HEK293 (cell line): ENCODE data around the gene CCDC142.
A peak's percentile ranks its signal among the peaks of the same experiment; 100 is the strongest.

Source experiments
- CTCF ChIA-PET: fragments of 350-600 bp; formaldehyde crosslinking; extraction: SDS; loops from one replicate; lab custom pipeline; 2021; ENCODE audit warnings: antibody characterized with exemption; lab: Yijun Ruan, JAX
- POLR2A ChIA-PET: fragments of 300-600 bp; formaldehyde crosslinking; extraction: SDS; loops from one replicate; lab custom pipeline; 2020; ENCODE audit warnings: antibody characterized with exemption, inconsistent platforms; lab: Yijun Ruan, JAX
- H3K27ac ChIP-seq: fragments of 200-500 bp; sonication (Bioruptor generic); 2 replicates; pipeline ENCODE4 v1.5.1; 2014; ENCODE audit warnings: low read depth, low read length, control low read depth, inconsistent platforms; ENCODE audit errors: extremely low read depth
- H3K36me3 ChIP-seq, 2 experiments: fragments of 200-500 bp in 1 of 2; sonication (Bioruptor generic) in 1 of 2; 1 replicate in 1 of 2; 2 replicates in 1 of 2; pipeline ENCODE4 v1.5.1; 2014 to 2017; ENCODE audit warnings: inconsistent platforms in 2 of 2, low read length in 2 of 2; ENCODE audit not compliant: control insufficient read depth in 2 of 2, insufficient read depth in 1 of 2
- H3K4me1 ChIP-seq: fragments of 200-500 bp; sonication (Bioruptor generic); 2 replicates; pipeline ENCODE4 v1.5.1; 2014; ENCODE audit warnings: mild to moderate bottlenecking, low read length, inconsistent platforms; ENCODE audit not compliant: control insufficient read depth, insufficient read depth
- H3K4me3 ChIP-seq: 2 replicates; pipeline ENCODE4 v1.5.1; 2011; ENCODE audit warnings: low read depth, mild to moderate bottlenecking, control low read depth, low read length, moderate library complexity
- H3K9me3 ChIP-seq: fragments of 200-500 bp; sonication (Bioruptor generic); 2 replicates; pipeline ENCODE4 v1.5.1; 2014; ENCODE audit warnings: low read depth, low read length, inconsistent platforms; ENCODE audit not compliant: control insufficient read depth, insufficient read depth
- EGR2 ChIP-seq: fragments of 450-650 bp; formaldehyde crosslinking; IDR thresholded peaks from 2 replicates; pipeline ENCODE4 v1.5.1; 2016; ENCODE audit warnings: low read depth, missing biosample characterization, missing genetic modification characterization
- FEZF1 ChIP-seq: fragments of 450-650 bp; formaldehyde crosslinking; IDR thresholded peaks from 2 replicates; pipeline ENCODE4 v1.5.1; 2016; ENCODE audit warnings: missing biosample characterization, missing genetic modification characterization
- GLI2 ChIP-seq: fragments of 450-650 bp; formaldehyde crosslinking; IDR thresholded peaks from 2 replicates; pipeline ENCODE4; 2017; ENCODE audit warnings: missing biosample characterization, missing genetic modification characterization, low read depth, borderline replicate concordance
- GLIS2 ChIP-seq: fragments of 450-650 bp; formaldehyde crosslinking; IDR thresholded peaks from 2 replicates; pipeline ENCODE4 v1.5.1; 2016; ENCODE audit warnings: missing biosample characterization, missing genetic modification characterization
- HIC1 ChIP-seq: fragments of 450-650 bp; formaldehyde crosslinking; IDR thresholded peaks from 2 replicates; pipeline ENCODE4 v1.5.1; 2016; ENCODE audit warnings: missing biosample characterization, missing genetic modification characterization
- HOXA7 ChIP-seq: sonication (generic); formaldehyde crosslinking; IDR thresholded peaks from 2 replicates; pipeline ENCODE4 v1.8.1; 2022; ENCODE audit warnings: missing genetic modification reagents, borderline replicate concordance
- MZF1 ChIP-seq: fragments of 450-650 bp; formaldehyde crosslinking; IDR thresholded peaks from 2 replicates; pipeline ENCODE4 v1.5.1; 2017; ENCODE audit warnings: missing biosample characterization, missing genetic modification characterization, borderline replicate concordance
- PBX3 ChIP-seq: sonication (generic); formaldehyde crosslinking; IDR thresholded peaks from 2 replicates; pipeline ENCODE4 v1.8.1; 2022; ENCODE audit warnings: mild to moderate bottlenecking, moderate library complexity, missing genetic modification reagents
- PRDM4 ChIP-seq: fragments of 450-650 bp; formaldehyde crosslinking; IDR thresholded peaks from 2 replicates; pipeline ENCODE4 v1.5.1; 2017; ENCODE audit warnings: missing biosample characterization, missing genetic modification characterization
- RBAK ChIP-seq: fragments of 450-650 bp; formaldehyde crosslinking; IDR thresholded peaks from 2 replicates; pipeline ENCODE4 v1.5.1; 2016; ENCODE audit warnings: missing biosample characterization, missing genetic modification characterization
- ZBTB1 ChIP-seq: fragments of 450-650 bp; formaldehyde crosslinking; IDR thresholded peaks from 2 replicates; pipeline ENCODE4 v1.5.1; 2016; ENCODE audit warnings: missing biosample characterization, missing genetic modification characterization
- ZBTB8A ChIP-seq: fragments of 450-650 bp; formaldehyde crosslinking; IDR thresholded peaks from 2 replicates; pipeline ENCODE4 v1.5.1; 2016; ENCODE audit warnings: missing biosample characterization, missing genetic modification characterization
- ZEB2 ChIP-seq: fragments of 450-650 bp; formaldehyde crosslinking; IDR thresholded peaks from 2 replicates; pipeline ENCODE4 v1.5.1; 2016; ENCODE audit warnings: missing biosample characterization, missing genetic modification characterization
- ZFP69B ChIP-seq: fragments of 450-650 bp; formaldehyde crosslinking; IDR thresholded peaks from 2 replicates; pipeline ENCODE4 v1.5.1; 2016; ENCODE audit warnings: missing biosample characterization, missing genetic modification characterization
- ZNF114 ChIP-seq: fragments of 450-650 bp; formaldehyde crosslinking; IDR thresholded peaks from 2 replicates; pipeline ENCODE4 v1.5.0; 2017; ENCODE audit warnings: missing biosample characterization, missing genetic modification characterization
- ZNF140 ChIP-seq: fragments of 450-650 bp; formaldehyde crosslinking; IDR thresholded peaks from 2 replicates; pipeline ENCODE4 v1.5.1; 2016; ENCODE audit warnings: missing biosample characterization, missing genetic modification characterization
- ZNF155 ChIP-seq: fragments of 450-650 bp; formaldehyde crosslinking; IDR thresholded peaks from 2 replicates; pipeline ENCODE4 v1.5.1; 2016; ENCODE audit warnings: missing biosample characterization, missing genetic modification characterization
- ZNF24 ChIP-seq: fragments of 450-650 bp; formaldehyde crosslinking; IDR thresholded peaks from 2 replicates; pipeline ENCODE4 v1.5.1; 2016; ENCODE audit warnings: missing biosample characterization, missing genetic modification characterization
- ZNF302 ChIP-seq: fragments of 450-650 bp; formaldehyde crosslinking; IDR thresholded peaks from 2 replicates; pipeline ENCODE4 v1.5.1; 2016; ENCODE audit warnings: missing biosample characterization, missing genetic modification characterization, low read depth
- ZNF311 ChIP-seq: fragments of 450-650 bp; formaldehyde crosslinking; IDR thresholded peaks from 2 replicates; pipeline ENCODE4 v1.5.1; 2017; ENCODE audit warnings: missing biosample characterization, missing genetic modification characterization, borderline replicate concordance
- ZNF341 ChIP-seq: fragments of 450-650 bp; formaldehyde crosslinking; IDR thresholded peaks from 2 replicates; pipeline ENCODE4; 2016; ENCODE audit warnings: low read depth, missing biosample characterization, missing genetic modification characterization
- ZNF398 ChIP-seq: fragments of 450-650 bp; formaldehyde crosslinking; IDR thresholded peaks from 2 replicates; pipeline ENCODE4 v1.5.1; 2017; ENCODE audit warnings: missing biosample characterization, missing genetic modification characterization
- ZNF433 ChIP-seq: fragments of 450-650 bp; formaldehyde crosslinking; IDR thresholded peaks from 2 replicates; pipeline ENCODE4 v1.5.1; 2016; ENCODE audit warnings: missing biosample characterization, missing genetic modification characterization, low read depth
- ZNF501 ChIP-seq: fragments of 450-650 bp; formaldehyde crosslinking; IDR thresholded peaks from 2 replicates; pipeline ENCODE4 v1.5.1; 2016; ENCODE audit warnings: missing biosample characterization, missing genetic modification characterization
- ZNF514 ChIP-seq: fragments of 450-650 bp; formaldehyde crosslinking; IDR thresholded peaks from 2 replicates; pipeline ENCODE4 v1.5.1; 2016; ENCODE audit warnings: missing biosample characterization, missing genetic modification characterization
- ZNF600 ChIP-seq: fragments of 450-650 bp; formaldehyde crosslinking; IDR thresholded peaks from 2 replicates; pipeline ENCODE4 v1.5.1; 2016; ENCODE audit warnings: missing biosample characterization, missing genetic modification characterization
- ZNF670 ChIP-seq: fragments of 450-650 bp; formaldehyde crosslinking; IDR thresholded peaks from 2 replicates; pipeline ENCODE4 v1.5.1; 2016; ENCODE audit warnings: missing biosample characterization, missing genetic modification characterization, low read depth
- ZNF777 ChIP-seq: fragments of 450-650 bp; formaldehyde crosslinking; IDR thresholded peaks from 2 replicates; pipeline ENCODE4 v1.5.1; 2017; ENCODE audit warnings: missing biosample characterization, missing genetic modification characterization, borderline replicate concordance
- ZNF843 ChIP-seq: fragments of 450-650 bp; formaldehyde crosslinking; IDR thresholded peaks from 2 replicates; pipeline ENCODE4 v1.5.1; 2016; ENCODE audit warnings: missing biosample characterization, missing genetic modification characterization
- ZSCAN23 ChIP-seq: fragments of 450-650 bp; formaldehyde crosslinking; IDR thresholded peaks from 2 replicates; pipeline ENCODE4 v1.5.1; 2016; ENCODE audit warnings: missing biosample characterization, missing genetic modification characterization

Gene CCDC142

GRCh38 chr2:74441690-74442482 lies 40.9 kb downstream of the CCDC142 start, which contains the start of gene RTKN:
TSS of gene RTKN (minus strand) at chr2:74441937. CDS start at chr2:74441816, 121 bp downstream.
- Histone ChIP-seq H3K4me1 (peaks cover 7% of the 10 kb centered on the region), H3K9me3 (no peaks in the 10 kb centered on the region), H3K4me3 (peak within 1 kb of the TSS; percentile 56), H3K36me3 (peaks cover 0 to 24% of the 10 kb centered on the region in 2 experiments; a peak in 1 of 3 replicates), H3K27ac (peak within 1 kb of the TSS; percentile 68)
- POLR2A ChIA-PET, result interaction anchor here (0.6 to 2.4 kb wide), 5 partner anchors 10 to 264 kb away, joined by 3 to 40 read pairs (median 4); partner anchors contain the start of genes INO80B, MOB1A and WBP1
- CTCF ChIA-PET, result interaction anchor here (1.1 kb wide), 2 partner anchors 47 to 158 kb away, joined by 3 to 4 read pairs; no protein-coding TSS in a partner anchor
- TF ChIP-seq ZNF670 (tag by site-specific recombination) (no peak), ZNF114 (no peak), ZNF398 (0 out of 2 replicates have a peak, but pooled peaks have one; percentile 27), ZSCAN23 (tag by site-specific recombination) (no peak), EGR2 (peak; percentile 70), ZNF24 (tag by site-specific recombination) (no peak), ZNF501 (tag by site-specific recombination) (peak; percentile 41; the same call in 1 of the 2 replicates), ZFP69B (tag by site-specific recombination) (no peak), ZNF843 (tag by site-specific recombination) (0 out of 2 replicates have a peak, but pooled peaks have one; percentile 11), FEZF1 (tag by site-specific recombination) (no peak), ZNF341 (tag by site-specific recombination) (no peak), ZNF302 (no peak), RBAK (tag by site-specific recombination) (no peak), ZNF600 (tag by site-specific recombination) (peak; percentile 34; the same call in 1 of the 2 replicates), ZNF155 (tag by site-specific recombination) (no peak), ZEB2 (tag by site-specific recombination) (peak; percentile 59), ZNF514 (tag by site-specific recombination) (no peak), PBX3 (CRISPR knock-in tag) (peak; percentile 55), HOXA7 (CRISPR knock-in tag) (no peak), GLIS2 (tag by site-specific recombination) (no peak), PRDM4 (tag by site-specific recombination) (no peak), ZNF433 (no peak), HIC1 (tag by site-specific recombination) (peak; percentile 64), ZNF140 (tag by site-specific recombination) (no peak), ZNF777 (tag by site-specific recombination) (no peak; the same call in 1 of the 2 replicates), MZF1 (tag by site-specific recombination) (no peak), ZBTB1 (tag by site-specific recombination) (no peak), GLI2 (tag by site-specific recombination) (no peak), ZBTB8A (tag by site-specific recombination) (peak; percentile 10; the same call in 1 of the 2 replicates), ZNF311 (no peak)
